22Rv1 (cell line): ENCODE results near the gene CAMTA1.

ENCODE experiments used
- ZFX ChIP-seq: fragments of 450-650 bp; IDR thresholded peaks from 2 replicates; pipeline ENCODE4 v1.6.1; 2017; ENCODE audit warnings: antibody characterized with exemption, borderline replicate concordance
- TF ChIP-seq, protein P1 (sequence below): fragments of 450-650 bp; IDR thresholded peaks from 2 replicates; pipeline ENCODE4 v1.5.1; 2017; ENCODE audit warnings: mild to moderate bottlenecking

DNA sequence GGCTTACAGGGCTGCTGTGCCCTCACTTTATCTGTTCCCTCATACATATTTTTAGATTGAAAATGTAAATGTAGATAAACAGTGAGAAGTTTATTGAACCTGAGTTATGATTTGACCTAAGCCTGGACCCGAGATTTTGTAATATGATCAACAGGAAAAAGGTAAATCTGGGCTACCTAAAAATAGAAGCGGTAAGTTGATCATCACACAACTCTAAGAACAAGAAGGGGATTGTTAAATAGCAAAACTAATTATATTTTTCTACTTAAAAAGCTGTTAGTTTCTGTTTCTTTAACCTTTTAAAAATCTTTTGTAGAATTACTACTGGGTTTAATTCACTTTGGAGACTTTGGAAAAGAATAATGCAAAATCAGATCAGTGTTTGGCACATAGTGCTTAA lies 35.6 kb downstream of the CAMTA1 start:
- TF ChIP-seq, protein P1, sequence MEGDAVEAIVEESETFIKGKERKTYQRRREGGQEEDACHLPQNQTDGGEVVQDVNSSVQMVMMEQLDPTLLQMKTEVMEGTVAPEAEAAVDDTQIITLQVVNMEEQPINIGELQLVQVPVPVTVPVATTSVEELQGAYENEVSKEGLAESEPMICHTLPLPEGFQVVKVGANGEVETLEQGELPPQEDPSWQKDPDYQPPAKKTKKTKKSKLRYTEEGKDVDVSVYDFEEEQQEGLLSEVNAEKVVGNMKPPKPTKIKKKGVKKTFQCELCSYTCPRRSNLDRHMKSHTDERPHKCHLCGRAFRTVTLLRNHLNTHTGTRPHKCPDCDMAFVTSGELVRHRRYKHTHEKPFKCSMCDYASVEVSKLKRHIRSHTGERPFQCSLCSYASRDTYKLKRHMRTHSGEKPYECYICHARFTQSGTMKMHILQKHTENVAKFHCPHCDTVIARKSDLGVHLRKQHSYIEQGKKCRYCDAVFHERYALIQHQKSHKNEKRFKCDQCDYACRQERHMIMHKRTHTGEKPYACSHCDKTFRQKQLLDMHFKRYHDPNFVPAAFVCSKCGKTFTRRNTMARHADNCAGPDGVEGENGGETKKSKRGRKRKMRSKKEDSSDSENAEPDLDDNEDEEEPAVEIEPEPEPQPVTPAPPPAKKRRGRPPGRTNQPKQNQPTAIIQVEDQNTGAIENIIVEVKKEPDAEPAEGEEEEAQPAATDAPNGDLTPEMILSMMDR, result no peak
- no peak for TF ChIP-seq ZFX
